Body of pancreas (tissue), 4 donors: ENCODE data around the gene LTBP2. TPM values are rescaled to one million over a fixed set of nuclear protein-coding genes. Genes with fewer than 3 reads are reported as not detected.

Experiments used
- ATAC-seq: fragments of 150-250 bp; one replicate; pipeline ENCODE4 v1.9.1; 2016
- DNase-seq, 4 donors: peaks; one replicate each; pipeline ENCODE4 v3.0.0-alpha.2; 2019
- H3K27ac ChIP-seq, 4 donors: fragments of 200-600 bp; sonication (generic); 1 replicate in 3 of 4; 2 replicates in 1 of 4; pipeline versions ENCODE4 v1.5.1 to v1.6.1; 2016 to 2019; ENCODE audit warnings: mild to moderate bottlenecking in 1 of 4, mixed read lengths in 1 of 4, moderate library complexity in 1 of 4
- H3K27me3 ChIP-seq, 2 donors: fragments of 200-600 bp; sonication (generic); one replicate each; pipeline ENCODE4 v1.6.0; 2016; ENCODE audit warnings: mild to moderate bottlenecking in 1 of 2
- H3K36me3 ChIP-seq, 2 donors: fragments of 200-600 bp; sonication (generic); replicated peaks in 1 of 2; 2 replicates each; pipeline ENCODE4 v1.5.1; 2016; ENCODE audit warnings: low read depth in 2 of 2; ENCODE audit not compliant: insufficient read depth in 1 of 2
- H3K4me1 ChIP-seq: fragments of 200-600 bp; sonication (generic); one replicate; pipeline ENCODE4 v1.6.0; 2016
- H3K4me3 ChIP-seq, 2 donors: fragments of 200-600 bp; sonication (generic); 1 replicate in 1 of 2; 2 replicates in 1 of 2; pipeline ENCODE4 v1.5.1; 2016 to 2019
- H3K9me3 ChIP-seq, 3 donors: fragments of 200-600 bp; sonication (generic); 1 replicate in 2 of 3; 2 replicates in 1 of 3; pipeline ENCODE4 v1.5.1; 2016
- CTCF ChIP-seq, 7 experiments: fragments of 450-650 bp in 4 of 7; fragments of 200-600 bp in 3 of 7; sonication (generic) in 3 of 7; IDR thresholded peaks; one replicate each; pipeline ENCODE4 v1.5.1; 2016 to 2019; ENCODE audit warnings: antibody characterized with exemption in 7 of 7
- POLR2A ChIP-seq, 3 donors: fragments of 450-650 bp; IDR thresholded peaks; one replicate each; pipeline ENCODE4 v1.6.1; 2016; ENCODE audit warnings: antibody characterized with exemption in 3 of 3, mild to moderate bottlenecking in 2 of 3
- WGBS, 2 donors: methylation state at CpG; one replicate each; pipeline ENCODE4 v1.1.5; 2017; 5-methylcytosine and 5-hydroxymethylcytosine counted together
- intact Hi-C: fragments of 100-400 bp; cut with DNase I; formaldehyde crosslinking; loops from one replicate; pipeline ENCODE4 v1.15.1; 2023
- total RNA-seq, 2 donors: library from RNA; depleted of rRNA; stranded (reverse); fragments of >200 nt; gene quantifications; one replicate each; pipeline ENCODE4 v1.1.0, GENCODE V29; 2016

LTBP2 gene
- total RNA-seq, 2 donors from 2014 or later: 15.8 to 20.4 TPM

- 46 to 81% methylated on average over 6 to 13 of the region's 13 CpGs for WGBS, 2 donors
- H3K4me1 ChIP-seq: peaks cover 54% of the 10 kb centered on the region
- H3K27me3 ChIP-seq: no peaks in the 10 kb centered on the region
- no peak for TF ChIP-seq CTCF (IDR thresholded peaks at IDR 0.05)
- TF ChIP-seq POLR2A (IDR thresholded peaks at IDR 0.05): peak in 2 of 3 donors; percentile 26 to 62
- H3K4me3 ChIP-seq: no peak overlapping the region
- intact Hi-C loops: no loop called here
- peak in 2 of 4 donors; percentile 28 to 35 for DNase-seq
- H3K36me3 ChIP-seq: no peaks in the 10 kb centered on the region
- peak; percentile 38 for ATAC-seq
- H3K9me3 ChIP-seq: no peaks in the 10 kb centered on the region
- peak overlapping the region; percentile 48 to 85 (median 64) for H3K27ac ChIP-seq
Observed at GRCh38 chr14:74616996-74617700, 5.1 kb upstream of the LTBP2 start.

- 61 to 67% methylated on average over 4 of the region's 4 CpGs for WGBS, 2 donors
- Histone ChIP-seq H3K27ac (peak overlapping the region; percentile 48 to 85 (median 64)), H3K9me3 (no peaks in the 10 kb centered on the region), H3K27me3 (no peaks in the 10 kb centered on the region), H3K36me3 (no peaks in the 10 kb centered on the region), H3K4me3 (no peak overlapping the region), H3K4me1 (peaks cover 61% of the 10 kb centered on the region)
- ATAC-seq (no peak), DNase-seq (peak in 1 of 4 donors; percentile 52)
- intact Hi-C loops: no loop called here
- TF ChIP-seq POLR2A (IDR thresholded peaks at IDR 0.05): no peak
- no peak for TF ChIP-seq CTCF (IDR thresholded peaks at IDR 0.05)
Observed at GRCh38 chr14:74616507-74616906, 4.5 kb upstream of the LTBP2 start.

GRCh38 chr14:74615735-74616134 is 3.7 kb upstream of the LTBP2 start:
- H3K4me1 ChIP-seq: peaks cover 67% of the 10 kb centered on the region
- DNase-seq (no peak), ATAC-seq (no peak)
- TF ChIP-seq POLR2A (IDR thresholded peaks at IDR 0.05) (no peak), CTCF (IDR thresholded peaks at IDR 0.05) (no peak)
- no peak overlapping the region for H3K27ac ChIP-seq
- intact Hi-C loops: no loop called here
- no peaks in the 10 kb centered on the region for H3K27me3 ChIP-seq
- H3K4me3 ChIP-seq: no peak overlapping the region
- H3K9me3 ChIP-seq: no peaks in the 10 kb centered on the region
- H3K36me3 ChIP-seq: no peaks in the 10 kb centered on the region
- WGBS, 2 donors: 81 to 87% methylated on average over 14 of the region's 14 CpGs

GRCh38 chr14:74614508-74615495 is 2.8 kb upstream of the LTBP2 start:
- H3K27me3 ChIP-seq: no peaks in the 10 kb centered on the region
- H3K4me1 ChIP-seq: peaks cover 70% of the 10 kb centered on the region
- H3K4me3 ChIP-seq: no peak overlapping the region
- no peak for DNase-seq
- no peaks in the 10 kb centered on the region for H3K9me3 ChIP-seq
- ATAC-seq: no peak
- 73 to 79% methylated on average over 8 of the region's 8 CpGs for whole genome bisulfite sequencing, 2 donors
- TF ChIP-seq CTCF (IDR thresholded peaks at IDR 0.05): no peak
- no peak for TF ChIP-seq POLR2A (IDR thresholded peaks at IDR 0.05)
- intact Hi-C loops: no loop called here
- H3K27ac ChIP-seq: no peak overlapping the region
- H3K36me3 ChIP-seq: no peaks in the 10 kb centered on the region
